NCI-H460 (cell line): ENCODE measurements around the gene PSMB11. TPM values are rescaled to one million over a fixed set of nuclear protein-coding genes. Genes with fewer than 3 reads are reported as not detected.
A peak's percentile ranks its signal among the peaks of the same experiment; 100 is the strongest.
"Not testable (repeated sequence)": the region's sequence is repeated elsewhere in the genome, so short reads cannot be mapped to it uniquely, and the experiment has no call there.

Source experiments
- DNase-seq: peaks from one replicate; pipeline ENCODE4 v3.0.0-alpha.2; 2016; ENCODE audit warnings: low read depth; ENCODE audit errors: extremely low read depth
- polyA plus RNA-seq: library from polyadenylated mRNA; depleted of rRNA; stranded (reverse); fragments of >200 nt; gene quantifications from 2 replicates; pipeline ENCODE4 v1.2.3, GENCODE V29; 2014; cell fraction: nucleus; rRNA removed
- total RNA-seq: library from RNA; depleted of rRNA; stranded (reverse); fragments of >200 nt; shearing (Covaris generic); gene quantifications from 2 replicates; pipeline ENCODE4 v1.2.3, GENCODE V29; 2014; rRNA removed

Gene PSMB11, protein sequence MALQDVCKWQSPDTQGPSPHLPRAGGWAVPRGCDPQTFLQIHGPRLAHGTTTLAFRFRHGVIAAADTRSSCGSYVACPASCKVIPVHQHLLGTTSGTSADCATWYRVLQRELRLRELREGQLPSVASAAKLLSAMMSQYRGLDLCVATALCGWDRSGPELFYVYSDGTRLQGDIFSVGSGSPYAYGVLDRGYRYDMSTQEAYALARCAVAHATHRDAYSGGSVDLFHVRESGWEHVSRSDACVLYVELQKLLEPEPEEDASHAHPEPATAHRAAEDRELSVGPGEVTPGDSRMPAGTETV
- total RNA-seq, result not detected in 2 replicates
- polyA plus RNA-seq, result not detected in 2 replicates

DNA sequence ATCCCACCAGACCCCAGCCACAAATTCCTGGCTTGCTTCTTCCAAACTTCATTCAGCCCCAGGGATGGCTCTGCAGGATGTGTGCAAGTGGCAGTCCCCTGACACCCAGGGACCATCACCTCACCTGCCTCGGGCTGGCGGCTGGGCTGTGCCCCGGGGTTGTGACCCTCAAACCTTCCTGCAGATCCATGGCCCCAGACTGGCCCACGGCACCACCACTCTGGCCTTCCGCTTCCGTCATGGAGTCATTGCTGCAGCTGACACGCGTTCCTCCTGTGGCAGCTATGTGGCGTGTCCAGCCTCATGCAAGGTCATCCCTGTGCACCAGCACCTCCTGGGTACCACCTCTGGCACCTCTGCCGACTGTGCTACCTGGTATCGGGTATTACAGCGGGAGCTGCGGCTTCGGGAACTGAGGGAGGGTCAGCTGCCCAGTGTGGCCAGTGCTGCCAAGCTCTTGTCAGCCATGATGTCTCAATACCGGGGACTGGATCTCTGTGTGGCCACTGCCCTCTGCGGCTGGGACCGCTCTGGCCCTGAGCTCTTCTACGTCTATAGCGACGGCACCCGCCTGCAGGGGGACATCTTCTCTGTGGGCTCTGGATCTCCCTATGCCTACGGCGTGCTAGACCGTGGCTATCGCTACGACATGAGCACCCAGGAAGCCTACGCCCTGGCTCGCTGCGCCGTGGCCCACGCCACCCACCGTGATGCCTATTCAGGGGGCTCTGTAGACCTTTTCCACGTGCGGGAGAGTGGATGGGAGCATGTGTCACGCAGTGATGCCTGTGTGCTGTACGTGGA, at the start of gene PSMB11:
TSS of gene PSMB11 (plus strand) at position 51 of the 804 bp plus-strand sequence. CDS start at position 65, 14 bp downstream.
- DNase-seq, result no peak

GRCh38 chr14:22993517-22993916, 48.5 kb upstream of the PSMB11 start:
- no peak for DNase-seq

DNA sequence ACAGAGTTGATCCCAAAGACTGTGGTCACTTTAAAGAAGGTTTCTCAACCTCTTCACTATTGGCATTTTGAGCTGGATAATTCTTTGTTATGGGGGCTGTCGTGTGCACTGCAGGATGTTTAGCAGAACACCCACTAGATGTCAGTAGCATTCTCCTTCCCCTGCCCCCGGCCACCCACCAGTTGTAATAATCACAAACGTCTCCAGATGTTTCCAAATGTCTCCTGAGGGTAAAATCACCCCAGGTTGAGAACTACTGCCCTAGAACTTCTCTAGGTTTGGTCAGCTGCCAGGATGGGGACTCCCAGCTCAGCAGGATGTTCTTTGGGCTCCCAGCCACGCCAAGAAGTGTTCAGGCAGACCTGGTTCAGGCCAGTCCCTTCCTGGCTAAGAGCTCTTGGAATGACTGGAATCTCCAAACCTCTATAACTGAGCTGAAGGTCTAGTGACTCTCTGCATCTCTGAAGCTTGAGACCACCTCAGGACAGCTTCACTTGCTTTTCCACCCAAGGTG, 47.2 kb upstream of the PSMB11 start:
- DNase-seq, result no peak

DNA sequence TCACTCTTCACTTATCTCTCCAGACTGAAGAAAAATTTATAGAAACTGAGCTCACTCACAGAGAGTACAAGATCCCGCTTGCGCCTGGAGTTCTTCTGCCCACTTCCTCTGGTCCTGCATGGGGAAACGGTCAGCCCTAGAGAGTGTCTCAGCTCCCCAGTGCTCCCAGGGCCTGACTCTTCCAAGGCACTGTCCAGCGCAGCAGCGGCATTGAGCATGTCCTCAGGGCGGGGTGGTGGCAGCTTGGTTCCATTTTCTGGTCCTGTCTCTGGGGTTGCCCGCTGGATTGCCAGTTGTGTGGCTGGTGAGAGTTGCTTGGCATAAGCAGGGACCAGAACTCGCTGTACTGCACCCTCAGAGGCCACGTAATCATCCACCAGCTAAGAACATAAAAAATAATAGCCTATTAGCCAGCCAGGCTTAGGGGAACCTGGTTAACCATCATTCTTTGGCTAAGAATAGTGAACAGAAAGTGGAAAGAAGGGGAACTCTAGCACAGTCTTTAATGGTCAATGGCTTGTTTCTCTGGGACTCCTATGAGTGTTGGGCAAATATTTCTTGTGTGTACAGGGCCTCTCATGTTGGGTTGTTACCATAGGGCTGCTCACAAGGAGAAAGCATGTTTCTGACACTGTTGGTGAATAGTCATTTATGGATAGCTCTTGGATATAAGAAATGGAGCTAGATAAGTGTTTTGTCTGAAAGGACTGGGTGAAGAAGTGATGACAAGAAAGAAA, 46.0 kb upstream of the PSMB11 start:
- DNase-seq, result no peak

- no peak for DNase-seq
Measured at GRCh38 chr14:22996768-22997654, 45.0 kb upstream of the PSMB11 start.

DNA sequence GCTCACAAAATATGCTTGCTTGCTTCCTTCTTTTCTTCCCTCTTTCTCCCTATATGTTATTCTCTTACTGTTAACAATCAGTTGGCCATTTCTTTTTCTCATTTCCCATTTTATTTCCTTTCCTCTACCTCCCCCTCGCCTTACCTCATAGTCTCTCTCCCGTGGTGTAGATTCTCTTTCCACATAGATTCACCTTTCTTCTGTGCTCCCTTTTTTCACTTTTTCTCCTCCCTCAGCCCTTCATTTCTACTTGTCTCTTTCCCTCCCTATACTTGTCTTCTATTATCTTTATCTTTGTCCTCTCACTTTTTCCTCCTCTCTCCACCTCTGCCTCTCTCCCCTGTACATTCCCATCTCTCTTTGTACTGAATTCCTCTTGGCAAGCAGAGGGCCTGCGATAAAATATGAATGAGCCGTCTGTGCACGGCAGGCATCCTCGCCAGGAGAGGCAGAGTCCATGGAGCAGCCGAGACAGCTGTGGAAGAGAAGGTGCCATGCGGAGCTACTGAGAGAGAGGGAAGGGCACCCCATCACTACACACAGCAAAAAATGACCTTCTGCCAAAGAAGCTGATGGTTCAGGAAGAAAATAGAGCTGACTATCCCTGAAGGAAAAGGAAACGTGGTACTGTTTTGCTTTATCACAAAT, 44.2 kb upstream of the PSMB11 start:
- DNase-seq, result no peak

- no peak for DNase-seq
Measured at GRCh38 chr14:22998329-22999012, 43.5 kb upstream of the PSMB11 start.

DNA sequence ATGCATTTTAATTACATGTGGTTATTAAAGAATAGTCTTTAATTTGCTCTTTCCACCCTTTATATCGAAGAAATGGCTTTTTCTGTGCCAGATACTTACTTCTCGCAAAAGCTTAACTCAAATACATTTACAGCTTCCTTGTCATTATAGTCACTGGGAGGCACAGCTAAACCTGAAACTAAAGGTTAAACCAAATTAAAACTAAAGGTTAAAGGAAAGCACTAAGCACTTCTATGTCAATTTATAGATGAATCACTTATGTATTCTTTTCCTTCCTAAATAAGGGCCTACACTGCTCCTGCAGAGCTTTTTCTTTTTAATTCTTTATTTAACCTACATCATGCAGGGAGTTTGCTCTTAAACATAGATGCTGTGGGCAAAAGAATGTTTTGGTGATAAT, 41.2 kb upstream of the PSMB11 start:
- no peak for DNase-seq

GRCh38 chr14:23002592-23002991, 39.4 kb upstream of the PSMB11 start:
- DNase-seq, result no peak

DNA sequence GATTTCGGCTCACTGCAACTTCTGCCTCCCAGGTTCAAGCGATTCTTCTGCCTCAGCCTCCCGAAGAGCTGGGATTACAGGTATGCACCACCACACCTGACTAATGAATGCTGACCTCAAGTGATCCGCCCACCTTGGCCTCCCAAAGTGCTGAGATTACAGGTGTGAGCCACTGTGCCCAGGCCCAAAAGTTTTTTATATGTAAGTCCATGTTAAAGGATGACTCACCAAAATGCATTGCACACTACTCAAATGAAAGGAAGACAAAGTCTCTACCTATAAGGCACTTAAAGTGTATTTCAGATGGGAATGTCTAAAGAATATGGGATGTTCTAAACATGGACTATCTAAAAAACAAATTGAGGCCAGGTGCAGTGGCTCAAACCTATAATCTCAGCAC, 37.7 kb upstream of the PSMB11 start:
- not testable (repeated sequence) for DNase-seq

- DNase-seq, result no peak
Measured at GRCh38 chr14:23005451-23006187, 36.4 kb upstream of the PSMB11 start.

DNA sequence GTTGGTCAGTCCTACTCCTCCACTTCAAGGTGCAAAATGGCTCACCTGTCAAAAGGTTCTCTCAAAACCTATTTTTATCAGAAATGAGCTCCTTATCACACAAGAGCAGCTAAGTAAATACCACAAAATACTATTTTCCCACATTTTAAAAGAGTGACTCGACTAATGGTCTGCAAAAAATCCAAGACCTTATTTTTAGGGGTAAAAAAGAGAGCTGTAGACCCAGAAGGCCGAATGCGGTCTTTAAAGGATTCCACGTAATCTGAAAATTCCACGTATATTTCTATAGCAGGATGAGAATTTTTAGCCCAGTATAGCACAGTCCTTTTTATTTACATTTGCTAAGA, 35.9 kb upstream of the PSMB11 start:
- no peak for DNase-seq

- DNase-seq, result peak; percentile 98
Measured at GRCh38 chr14:23006544-23007419, 35.2 kb upstream of the PSMB11 start.

DNA sequence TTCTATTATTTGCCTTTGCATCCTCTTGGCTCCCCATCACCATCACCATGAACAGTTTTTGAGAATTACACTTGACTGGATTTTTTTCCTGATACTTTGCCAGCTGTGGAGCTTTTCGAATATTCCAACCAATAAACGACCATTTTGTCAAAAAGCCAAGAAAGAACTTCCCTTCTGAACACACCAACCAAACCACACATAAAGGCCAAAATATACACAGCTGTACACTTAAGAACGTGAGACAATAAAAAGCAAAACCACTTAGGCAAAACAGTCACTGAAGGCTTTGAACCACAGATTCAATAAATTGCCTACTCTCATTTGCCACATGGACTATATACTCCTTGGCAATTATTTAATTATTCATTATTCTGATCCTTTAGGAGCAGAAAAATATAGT, 33.2 kb upstream of the PSMB11 start:
- DNase-seq, result no peak

GRCh38 chr14:23009483-23009938, 32.5 kb upstream of the PSMB11 start:
- DNase-seq, result no peak

- DNase-seq, result peak; percentile 53
Measured at GRCh38 chr14:23009939-23010726, 31.9 kb upstream of the PSMB11 start, which contains the start of gene C14orf93. Gene C14orf93, minus strand, starts transcription at chr14:23010143. Its CDS starts 11,120 bp downstream, at chr14:22999023.
